Type B pancreatic cell (in vitro differentiated cells): ENCODE data around the gene CDK9. TPM values are rescaled to one million over a fixed set of nuclear protein-coding genes. Genes with fewer than 3 reads are reported as not detected.
A peak's percentile ranks its signal among the peaks of the same experiment; 100 is the strongest.
"Not testable (repeated sequence)": the region's sequence is repeated elsewhere in the genome, so short reads cannot be mapped to it uniquely, and the experiment has no call there.

Source experiments
- DNase-seq: peaks from one replicate; pipeline ENCODE4 v3.0.0; 2021; ENCODE audit warnings: mixed read lengths; ENCODE audit not compliant: unreplicated experiment; ENCODE audit errors: extremely low spot score
- H3K27ac Mint-ChIP-seq: 2 replicates; pipeline ENCODE4 v1.8.0; 2021; ENCODE audit warnings: mild to moderate bottlenecking, mixed read lengths
- H3K27me3 Mint-ChIP-seq: 2 replicates; pipeline ENCODE4 v1.8.0; 2021; ENCODE audit warnings: mixed read lengths
- H3K36me3 Mint-ChIP-seq: 2 replicates; pipeline ENCODE4 v1.8.0; 2021; ENCODE audit warnings: mixed read lengths
- H3K4me1 Mint-ChIP-seq: one replicate; pipeline ENCODE4 v1.8.0; 2021; ENCODE audit warnings: mixed read lengths; ENCODE audit not compliant: unreplicated experiment
- H3K4me3 Mint-ChIP-seq: 2 replicates; pipeline ENCODE4 v1.8.0; 2021; ENCODE audit warnings: mild to moderate bottlenecking, mixed read lengths
- H3K9me3 Mint-ChIP-seq: 2 replicates; pipeline ENCODE4 v1.8.0; 2021; ENCODE audit warnings: mixed read lengths
- total RNA-seq: library from RNA; stranded (reverse); gene quantifications from 2 replicates; pipeline ENCODE4 v1.2.1, GENCODE V29; 2021; ENCODE audit warnings: low replicate concordance
- TF ChIP-seq, protein P1 (sequence below): fragments of 200-600 bp; sonication (generic); conservative IDR thresholded peaks from 2 replicates; pipeline ENCODE4 v1.5.0; 2021; ENCODE audit warnings: antibody characterized with exemption, mild to moderate bottlenecking

Gene CDK9
- total RNA-seq, 1 donor from 2014 or later = 77.3 TPM

DNA sequence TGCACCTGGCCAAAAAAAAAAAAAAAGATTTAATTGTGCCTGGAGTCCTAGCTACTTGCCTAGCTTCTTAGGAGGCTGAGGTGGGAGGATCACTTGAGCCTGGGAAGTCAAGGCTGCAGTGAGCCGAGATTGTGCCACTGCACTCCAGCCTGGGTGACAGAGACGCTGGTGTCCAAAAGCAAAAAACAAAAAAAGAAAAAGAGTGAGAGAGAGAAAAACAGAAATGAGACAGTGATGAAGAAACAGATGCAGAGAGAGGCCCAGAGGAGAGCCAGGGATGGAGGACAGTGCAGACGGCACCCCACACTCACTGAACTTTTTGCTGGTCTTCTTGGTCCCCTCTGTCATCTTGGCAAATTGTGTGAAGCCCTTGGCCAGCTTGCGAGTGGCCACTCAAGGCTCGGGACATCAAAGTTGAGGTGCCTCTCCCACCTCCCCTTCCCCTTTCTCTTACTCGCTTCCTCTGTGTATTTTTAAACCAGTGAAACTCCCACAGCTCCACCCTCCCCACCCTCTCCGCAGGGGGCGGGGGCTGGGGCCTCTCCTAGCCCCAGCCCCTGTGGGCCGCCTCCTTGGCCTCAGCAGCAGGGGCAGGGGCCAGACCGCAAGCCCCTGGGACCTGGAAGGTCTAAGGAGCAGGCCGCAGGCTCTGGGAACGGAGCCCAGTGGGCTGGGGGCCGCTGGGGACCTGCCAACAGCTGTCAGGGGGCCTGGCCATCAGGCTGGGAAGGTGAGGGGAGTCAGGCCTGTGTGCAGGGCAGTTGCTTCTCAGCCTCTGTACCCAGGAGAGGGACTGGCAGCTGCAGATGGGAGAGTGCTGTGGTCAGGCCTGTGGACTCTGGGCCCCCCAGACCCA is 7.3 kb upstream of the CDK9 start, which contains the start of gene SH2D3C:
Gene SH2D3C, minus strand, starts transcription at position 387 of the 856 bp plus-strand sequence. Its CDS starts 39 bp downstream, at position 348.
- Mint-ChIP-seq H3K27me3 (no peaks in the 10 kb centered on the region), H3K9me3 (no peaks in the 10 kb centered on the region), H3K36me3 (no peaks in the 10 kb centered on the region), H3K4me1 (peaks cover 6% of the 10 kb centered on the region), H3K27ac (no peak within 1 kb of the TSS), H3K4me3 (no peak within 1 kb of the TSS)
- DNase-seq = no peak
- TF ChIP-seq, protein P1, sequence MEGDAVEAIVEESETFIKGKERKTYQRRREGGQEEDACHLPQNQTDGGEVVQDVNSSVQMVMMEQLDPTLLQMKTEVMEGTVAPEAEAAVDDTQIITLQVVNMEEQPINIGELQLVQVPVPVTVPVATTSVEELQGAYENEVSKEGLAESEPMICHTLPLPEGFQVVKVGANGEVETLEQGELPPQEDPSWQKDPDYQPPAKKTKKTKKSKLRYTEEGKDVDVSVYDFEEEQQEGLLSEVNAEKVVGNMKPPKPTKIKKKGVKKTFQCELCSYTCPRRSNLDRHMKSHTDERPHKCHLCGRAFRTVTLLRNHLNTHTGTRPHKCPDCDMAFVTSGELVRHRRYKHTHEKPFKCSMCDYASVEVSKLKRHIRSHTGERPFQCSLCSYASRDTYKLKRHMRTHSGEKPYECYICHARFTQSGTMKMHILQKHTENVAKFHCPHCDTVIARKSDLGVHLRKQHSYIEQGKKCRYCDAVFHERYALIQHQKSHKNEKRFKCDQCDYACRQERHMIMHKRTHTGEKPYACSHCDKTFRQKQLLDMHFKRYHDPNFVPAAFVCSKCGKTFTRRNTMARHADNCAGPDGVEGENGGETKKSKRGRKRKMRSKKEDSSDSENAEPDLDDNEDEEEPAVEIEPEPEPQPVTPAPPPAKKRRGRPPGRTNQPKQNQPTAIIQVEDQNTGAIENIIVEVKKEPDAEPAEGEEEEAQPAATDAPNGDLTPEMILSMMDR = no peak

DNA sequence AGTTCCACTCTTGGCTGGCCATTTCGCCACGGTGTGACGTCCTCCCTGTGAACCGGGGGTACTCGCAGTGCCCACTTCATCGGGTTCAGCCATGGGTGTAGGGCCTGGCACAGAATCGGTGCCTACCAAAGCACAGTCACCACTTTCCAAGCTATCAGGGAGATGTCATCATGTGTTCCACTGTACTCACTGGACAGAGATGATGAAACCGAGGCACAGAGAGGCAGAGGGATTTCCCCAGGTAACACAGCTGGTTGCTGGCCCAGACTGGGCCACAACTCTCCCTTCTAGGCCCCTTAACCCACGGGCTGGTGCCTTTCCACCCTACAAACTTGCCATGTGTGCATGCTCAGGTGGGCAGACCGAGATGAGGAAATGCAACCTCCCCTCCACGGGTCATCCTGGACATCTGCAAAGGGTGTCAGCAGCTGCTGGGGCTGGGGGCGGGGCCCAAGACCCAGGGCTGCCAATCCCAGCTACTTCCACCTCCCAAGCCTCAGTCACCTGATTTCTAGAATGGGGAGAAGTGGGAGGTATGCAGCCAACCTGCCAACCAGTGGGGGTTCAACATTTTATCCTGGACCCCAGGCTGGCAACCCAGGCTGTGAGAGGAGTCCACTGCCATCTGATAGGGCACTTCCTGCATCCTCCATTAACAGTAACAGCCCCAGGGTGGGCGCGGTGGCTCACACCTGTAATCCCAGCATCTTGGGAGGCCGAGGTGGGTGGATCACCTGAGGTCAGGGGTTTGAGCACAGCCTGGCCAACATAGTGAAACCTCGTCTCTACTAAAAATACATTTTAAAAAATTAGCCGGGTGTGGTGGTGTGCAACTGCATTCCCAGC is 6.5 kb upstream of the CDK9 start:
- TF ChIP-seq, protein P1 = no peak
- no peaks in the 10 kb centered on the region for H3K36me3 Mint-ChIP-seq
- no peak overlapping the region for H3K27ac Mint-ChIP-seq
- H3K4me3 Mint-ChIP-seq = no peak overlapping the region
- H3K9me3 Mint-ChIP-seq = no peaks in the 10 kb centered on the region
- no peaks in the 10 kb centered on the region for H3K27me3 Mint-ChIP-seq
- no peak for DNase-seq
- peaks cover 3% of the 10 kb centered on the region for H3K4me1 Mint-ChIP-seq

DNA sequence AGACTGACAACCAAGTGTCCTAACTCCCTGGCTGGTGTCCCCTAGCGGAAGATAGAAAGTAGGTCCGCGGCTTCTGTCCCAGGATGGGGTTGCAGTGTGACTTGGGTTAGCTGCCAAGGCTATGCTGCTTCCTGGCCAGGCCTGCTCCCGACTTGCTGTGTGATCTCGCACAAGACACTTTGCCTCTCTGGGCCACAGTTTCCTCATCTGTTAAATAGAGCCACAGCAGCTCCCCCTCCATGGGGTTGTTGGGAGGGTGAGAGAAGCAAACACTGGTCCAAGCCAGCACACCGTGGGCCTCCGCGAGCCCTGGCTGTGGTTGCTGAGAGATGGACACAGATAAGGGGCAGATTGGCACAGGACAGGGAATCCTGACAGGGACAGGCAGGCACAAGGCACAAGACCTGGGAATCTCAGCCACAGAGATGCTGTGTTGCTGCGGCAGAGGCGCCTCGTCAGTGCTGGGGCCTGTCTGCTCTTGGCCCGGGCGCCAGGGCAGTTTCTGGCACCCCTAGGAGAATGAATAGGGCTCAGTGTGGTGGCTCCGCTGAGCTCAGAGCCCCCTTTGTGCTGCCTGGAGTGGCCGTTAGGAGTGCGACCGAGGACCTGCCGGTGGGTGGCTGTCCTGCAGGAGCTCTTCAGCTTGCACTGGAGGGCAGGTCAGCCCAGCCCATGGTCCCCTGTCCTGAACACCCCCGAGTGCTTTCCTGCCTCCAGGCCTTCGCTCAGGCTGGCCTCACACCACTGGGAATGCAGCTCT is 5.5 kb upstream of the CDK9 start:
- Mint-ChIP-seq H3K4me3 (no peak overlapping the region), H3K36me3 (no peaks in the 10 kb centered on the region), H3K9me3 (no peaks in the 10 kb centered on the region), H3K27me3 (no peaks in the 10 kb centered on the region), H3K27ac (no peak overlapping the region), H3K4me1 (peaks cover 3% of the 10 kb centered on the region)
- no peak for DNase-seq
- TF ChIP-seq, protein P1 = no peak

DNA sequence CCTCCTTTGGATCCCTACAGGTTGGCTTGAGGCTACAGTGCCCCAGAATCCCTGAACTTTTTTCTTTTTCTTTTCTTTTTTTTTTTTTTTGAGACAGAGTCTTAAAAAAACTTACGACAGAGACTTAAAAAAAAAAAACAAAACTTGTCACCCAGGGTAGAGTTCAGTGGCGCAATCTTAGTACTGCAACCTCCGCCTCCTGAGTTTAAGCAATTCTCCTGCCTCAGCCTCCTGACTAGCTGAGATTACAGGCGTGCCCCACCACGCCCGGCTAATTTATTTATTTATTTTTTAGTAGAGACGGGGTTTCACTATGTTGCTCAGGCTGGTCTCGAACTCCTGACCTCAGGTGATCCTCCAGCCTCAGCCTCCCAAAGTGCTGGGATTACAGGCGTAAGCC is 4.9 kb upstream of the CDK9 start:
- H3K4me3 Mint-ChIP-seq, H3K36me3 Mint-ChIP-seq, H3K9me3 Mint-ChIP-seq, H3K27me3 Mint-ChIP-seq, H3K27ac Mint-ChIP-seq, H3K4me1 Mint-ChIP-seq, DNase-seq: not testable (repeated sequence)
- TF ChIP-seq, protein P1 = peak; percentile 62

DNA sequence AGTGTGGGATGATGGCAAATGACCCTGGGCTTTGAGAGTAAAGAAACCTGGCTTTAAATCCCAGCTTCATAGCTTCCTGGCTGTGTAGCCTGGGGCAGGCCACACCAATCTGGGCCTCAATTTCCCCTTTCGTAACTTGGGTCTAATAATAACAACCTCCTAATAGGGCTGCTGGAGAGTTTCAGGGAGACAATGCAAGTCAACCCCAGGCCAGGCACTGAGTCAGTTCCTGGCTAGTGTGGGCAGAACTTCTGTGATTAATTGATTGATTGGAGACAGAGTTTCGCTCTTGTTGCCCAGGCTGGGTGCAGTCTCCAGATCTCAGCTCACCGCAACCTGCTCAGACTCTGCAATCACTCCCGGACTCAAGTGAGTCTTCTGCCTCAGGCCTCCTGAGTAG is 4.0 kb upstream of the CDK9 start:
- no peaks in the 10 kb centered on the region for H3K27me3 Mint-ChIP-seq
- TF ChIP-seq, protein P1 = no peak
- peaks cover 7% of the 10 kb centered on the region for H3K4me1 Mint-ChIP-seq
- H3K36me3 Mint-ChIP-seq = peaks cover 3% of the 10 kb centered on the region
- no peak overlapping the region for H3K27ac Mint-ChIP-seq
- H3K9me3 Mint-ChIP-seq = no peaks in the 10 kb centered on the region
- DNase-seq = no peak
- H3K4me3 Mint-ChIP-seq = no peak overlapping the region
